ENCODE measurements around the gene FBLN7.

FBLN7 gene

GRCh38 chr2:112189001-112189556 is 50.9 kb downstream of the FBLN7 start:
- TF ChIP-seq TAF1 (IDR thresholded peaks at IDR 0.05; ENCODE audit: borderline replicate concordance, insufficient read depth, low read length) (no peak), FOXP2 (optimal IDR thresholded peaks at IDR 0.05; ENCODE audit: borderline replicate concordance, extremely low read depth, extremely low read length, insufficient read depth) (no peak), REST (IDR thresholded peaks at IDR 0.05; ENCODE audit: insufficient read depth in 1 of 2, low read depth in 2 of 2, low read length in 2 of 2) (no peak), POLR2AphosphoS5 (IDR thresholded peaks at IDR 0.05; ENCODE audit: low read depth, low read length) (no peak)

- no peak for TF ChIP-seq REST (IDR thresholded peaks at IDR 0.05; ENCODE audit: insufficient read depth in 1 of 2, low read depth in 2 of 2, low read length in 2 of 2)
- TF ChIP-seq POLR2AphosphoS5 (IDR thresholded peaks at IDR 0.05; ENCODE audit: low read depth, low read length), result no peak
- no peak for TF ChIP-seq SIN3A (IDR thresholded peaks at IDR 0.05; ENCODE audit: borderline replicate concordance, insufficient read depth, low read length)
- TF ChIP-seq FOXP2 (optimal IDR thresholded peaks at IDR 0.05; ENCODE audit: borderline replicate concordance, extremely low read depth, extremely low read length, insufficient read depth), result no peak
- TF ChIP-seq TAF1 (IDR thresholded peaks at IDR 0.05; ENCODE audit: borderline replicate concordance, insufficient read depth, low read length), result no peak
Measured at GRCh38 chr2:112194028-112194427, 55.8 kb downstream of the FBLN7 start.

GRCh38 chr2:112194482-112194881 is 56.3 kb downstream of the FBLN7 start:
- TF ChIP-seq SIN3A (IDR thresholded peaks at IDR 0.05; ENCODE audit: borderline replicate concordance, insufficient read depth, low read length) (no peak), REST (IDR thresholded peaks at IDR 0.05; ENCODE audit: insufficient read depth in 1 of 2, low read depth in 2 of 2, low read length in 2 of 2) (no peak), TAF1 (IDR thresholded peaks at IDR 0.05; ENCODE audit: borderline replicate concordance, insufficient read depth, low read length) (no peak), POLR2AphosphoS5 (IDR thresholded peaks at IDR 0.05; ENCODE audit: low read depth, low read length) (no peak), FOXP2 (optimal IDR thresholded peaks at IDR 0.05; ENCODE audit: borderline replicate concordance, extremely low read depth, extremely low read length, insufficient read depth) (no peak)

GRCh38 chr2:112195167-112195766 is 57.1 kb downstream of the FBLN7 start:
- TF ChIP-seq REST (IDR thresholded peaks at IDR 0.05; ENCODE audit: insufficient read depth in 1 of 2, low read depth in 2 of 2, low read length in 2 of 2) (no peak), TAF1 (IDR thresholded peaks at IDR 0.05; ENCODE audit: borderline replicate concordance, insufficient read depth, low read length) (no peak), FOXP2 (optimal IDR thresholded peaks at IDR 0.05; ENCODE audit: borderline replicate concordance, extremely low read depth, extremely low read length, insufficient read depth) (no peak), POLR2AphosphoS5 (IDR thresholded peaks at IDR 0.05; ENCODE audit: low read depth, low read length) (no peak), SIN3A (IDR thresholded peaks at IDR 0.05; ENCODE audit: borderline replicate concordance, insufficient read depth, low read length) (no peak)
